A549 (cell line): ENCODE data around the gene UNC13A. TPM values are rescaled to one million over a fixed set of nuclear protein-coding genes. Genes with fewer than 3 reads are reported as not detected.

Experiments used
- ATAC-seq, 2 experiments: fragments of 200-7000 bp in 1 of 2; fragments of >200 bp in 1 of 2; cut with Nextera tagmentation in 1 of 2; cut with Tn5 transposase in 1 of 2; 3 replicates each; pipeline versions ENCODE4 v1.8.0 to v1.9.1; 2018 to 2020; ENCODE audit warnings: mild to moderate bottlenecking in 1 of 2, moderate library complexity in 1 of 2
- CTCF ChIA-PET: fragments of 300-600 bp; sonication (Branson Sonifier 250); formaldehyde crosslinking; extraction: SDS; loops from one replicate; lab custom pipeline; 2021; ENCODE audit warnings: antibody characterized with exemption, inconsistent platforms; lab: Yijun Ruan, JAX
- POLR2A ChIA-PET: fragments of 350-600 bp; formaldehyde crosslinking; extraction: SDS; loops from one replicate; lab custom pipeline; 2021; ENCODE audit warnings: antibody characterized with exemption, inconsistent platforms; lab: Yijun Ruan, JAX
- DNase-seq, 2 experiments: peaks; one replicate each; pipeline versions ENCODE4 v3.0.0 to v3.0.0-alpha.2; 2011 to 2016; ENCODE audit warnings: low read depth in 1 of 2, low spot score in 1 of 2
- FAIRE-seq: peaks from 2 replicates; lab custom pipeline; 2011; peaks lifted over from hg19 to GRCh38; lab: Jason Lieb, UNC
- H3K27ac ChIP-seq, 2 experiments: fragments of >200 bp; sonication (Bioruptor Twin); formaldehyde crosslinking; 3 replicates each; pipeline ENCODE4 v1.5.1; 2016 to 2017
- H3K4me1 ChIP-seq: fragments of >200 bp; sonication (Bioruptor Twin); formaldehyde crosslinking; 3 replicates; pipeline ENCODE4 v1.6.1; 2016
- H3K4me2 ChIP-seq: fragments of >200 bp; sonication (Bioruptor Twin); formaldehyde crosslinking; 3 replicates; pipeline ENCODE4 v1.6.1; 2016
- H3K4me3 ChIP-seq: fragments of >200 bp; sonication (Bioruptor Twin); formaldehyde crosslinking; 3 replicates; pipeline ENCODE4 v1.5.1; 2016
- H3K9me3 ChIP-seq: fragments of >200 bp; sonication (Bioruptor Twin); formaldehyde crosslinking; 3 replicates; pipeline ENCODE4 v1.6.1; 2016
- BHLHE40 ChIP-seq: IDR thresholded peaks from 2 replicates; pipeline ENCODE4 v1.6.1; 2012; ENCODE audit warnings: low read depth, low read length, inconsistent platforms
- CBX2 ChIP-seq: fragments of 200-600 bp; sonication (generic); IDR thresholded peaks from 2 replicates; pipeline ENCODE4 v1.6.1; 2016; ENCODE audit warnings: low read depth, mild to moderate bottlenecking, borderline replicate concordance
- CBX8 ChIP-seq: fragments of 200-600 bp; sonication (generic); IDR thresholded peaks from 2 replicates; pipeline ENCODE4 v1.6.1; 2016
- CHD2 ChIP-seq: fragments of 150-350 bp; IDR thresholded peaks from 2 replicates; pipeline ENCODE4 v1.6.1; 2014; ENCODE audit warnings: low read length; ENCODE audit not compliant: partially characterized antibody
- EHF ChIP-seq: fragments of 250-450 bp; sonication (Bioruptor Pico); IDR thresholded peaks from 2 replicates; pipeline ENCODE4 v1.5.0; 2020; ENCODE audit warnings: mild to moderate bottlenecking
- EHMT2 ChIP-seq: fragments of 200-600 bp; sonication (generic); IDR thresholded peaks from 2 replicates; pipeline ENCODE4 v1.6.1; 2016; ENCODE audit warnings: antibody characterized with exemption, low read depth, mild to moderate bottlenecking, moderate library complexity
- ESRRA ChIP-seq: fragments of 150-350 bp; IDR thresholded peaks from 2 replicates; pipeline ENCODE4 v1.6.1; 2014; ENCODE audit warnings: mild to moderate bottlenecking, low read length, borderline replicate concordance
- FOSL2 ChIP-seq, 2 experiments: fragments of 450-650 bp in 1 of 2; fragments of >200 bp in 1 of 2; sonication (Bioruptor Twin) in 1 of 2; formaldehyde crosslinking; IDR thresholded peaks; 2 replicates each; pipeline versions ENCODE4 v1.5.0 to v1.6.1; 2016 to 2020; ENCODE audit warnings: mild to moderate bottlenecking in 1 of 2, moderate library complexity in 1 of 2
- GATA3 ChIP-seq: IDR thresholded peaks from 2 replicates; pipeline ENCODE4 v1.6.1; 2012; ENCODE audit warnings: borderline replicate concordance
- HDAC2 ChIP-seq: fragments of 200-600 bp; sonication (generic); IDR thresholded peaks from 2 replicates; pipeline ENCODE4 v1.6.1; 2016
- HOXA7 ChIP-seq: fragments of 250-450 bp; sonication (Bioruptor Pico); IDR thresholded peaks from 2 replicates; pipeline ENCODE4 v1.5.0; 2020; ENCODE audit warnings: mild to moderate bottlenecking, moderate library complexity
- HOXB13 ChIP-seq: fragments of 250-450 bp; sonication (Bioruptor Pico); IDR thresholded peaks from 2 replicates; pipeline ENCODE4 v1.5.0; 2020; ENCODE audit warnings: low read depth, mild to moderate bottlenecking, moderate library complexity
- HOXB5 ChIP-seq: fragments of 250-450 bp; sonication (Bioruptor Pico); IDR thresholded peaks from 2 replicates; pipeline ENCODE4 v1.5.0; 2020; ENCODE audit warnings: mild to moderate bottlenecking, moderate library complexity
- KDM1A ChIP-seq: fragments of 200-600 bp; sonication (generic); IDR thresholded peaks from 2 replicates; pipeline ENCODE4 v1.6.1; 2016; ENCODE audit warnings: low read depth, mild to moderate bottlenecking
- NPAS2 ChIP-seq: fragments of 250-450 bp; sonication (Bioruptor Pico); IDR thresholded peaks from 2 replicates; pipeline ENCODE4 v1.8.0; 2022; ENCODE audit warnings: mild to moderate bottlenecking, moderate library complexity, borderline replicate concordance
- NR3C1 ChIP-seq: fragments of >200 bp; sonication (Bioruptor Twin); formaldehyde crosslinking; IDR thresholded peaks from 3 replicates; pipeline ENCODE4 v1.6.1; 2017
- RAD21 ChIP-seq, 2 experiments: fragments of >200 bp in 1 of 2; sonication (Bioruptor Twin) in 1 of 2; formaldehyde crosslinking in 1 of 2; IDR thresholded peaks in 1 of 2; conservative IDR thresholded peaks in 1 of 2; 2 replicates in 1 of 2; 3 replicates in 1 of 2; pipeline ENCODE4 v1.6.1; 2012 to 2018; ENCODE audit warnings: inconsistent platforms in 1 of 2
- RCOR1 ChIP-seq: fragments of 150-350 bp; IDR thresholded peaks from 2 replicates; pipeline ENCODE4 v1.6.1; 2014; ENCODE audit warnings: antibody characterized with exemption, low read length, low read depth
- RFX5 ChIP-seq: fragments of 450-650 bp; IDR thresholded peaks from 2 replicates; pipeline ENCODE4 v1.7.1; 2014; ENCODE audit warnings: antibody characterized with exemption, mild to moderate bottlenecking, moderate library complexity
- SREBF2 ChIP-seq: fragments of 450-650 bp; IDR thresholded peaks from 2 replicates; pipeline ENCODE4 v1.6.1; 2014; ENCODE audit warnings: mild to moderate bottlenecking, moderate library complexity
- TFCP2L1 ChIP-seq: fragments of 250-450 bp; sonication (Bioruptor Pico); IDR thresholded peaks from 2 replicates; pipeline ENCODE4 v1.5.0; 2021; ENCODE audit warnings: mild to moderate bottlenecking
- ZC3H11A ChIP-seq: fragments of 450-650 bp; IDR thresholded peaks from 2 replicates; pipeline ENCODE4 v1.6.1; 2014; ENCODE audit warnings: antibody characterized with exemption, mild to moderate bottlenecking
- WGBS: methylation state at CpG from one replicate; pipeline ENCODE4 v1.1.6; 2017; ENCODE audit errors: missing lambda C conversion rate; 5-methylcytosine and 5-hydroxymethylcytosine counted together
- polyA plus RNA-seq, 4 experiments: library from polyadenylated mRNA; depleted of rRNA in 3 of 4; stranded (reverse); fragments of >200 nt; fragmentation: RNase III in 1 of 4; extraction: RNeasy Plus Mini Kit Qiagen cat#74134 plus additional on column Dnase treatment in 1 of 4; gene quantifications; 2 replicates in 3 of 4; 3 replicates in 1 of 4; pipeline ENCODE4 v1.2.3, GENCODE V29; 2011 to 2017
- TF ChIP-seq, protein P1 (sequence below): fragments of 450-650 bp; IDR thresholded peaks from 2 replicates; pipeline ENCODE4 v1.6.1; 2014; ENCODE audit warnings: antibody characterized with exemption
- TF ChIP-seq, protein P2 (sequence below): IDR thresholded peaks from 2 replicates; pipeline ENCODE4 v1.6.1; 2012
- TF ChIP-seq, protein P3 (sequence below): fragments of >200 bp; sonication (Bioruptor Twin); formaldehyde crosslinking; IDR thresholded peaks from 2 replicates; pipeline ENCODE4 v1.6.1; 2016
- TF ChIP-seq, protein P4 (sequence below): fragments of 250-450 bp; sonication (Bioruptor Pico); IDR thresholded peaks from 2 replicates; pipeline ENCODE4 v1.5.0; 2020; ENCODE audit warnings: low read depth, mild to moderate bottlenecking, moderate library complexity
- TF ChIP-seq, protein P5 (sequence below): fragments of >200 bp; sonication (Bioruptor Twin); formaldehyde crosslinking; IDR thresholded peaks from 3 replicates; pipeline ENCODE4 v1.6.1; 2016

Gene UNC13A
- polyA plus RNA-seq, 2 of the 4 experiments (the other 2 are of a cell fraction): 3.1 to 4.2 TPM

DNA sequence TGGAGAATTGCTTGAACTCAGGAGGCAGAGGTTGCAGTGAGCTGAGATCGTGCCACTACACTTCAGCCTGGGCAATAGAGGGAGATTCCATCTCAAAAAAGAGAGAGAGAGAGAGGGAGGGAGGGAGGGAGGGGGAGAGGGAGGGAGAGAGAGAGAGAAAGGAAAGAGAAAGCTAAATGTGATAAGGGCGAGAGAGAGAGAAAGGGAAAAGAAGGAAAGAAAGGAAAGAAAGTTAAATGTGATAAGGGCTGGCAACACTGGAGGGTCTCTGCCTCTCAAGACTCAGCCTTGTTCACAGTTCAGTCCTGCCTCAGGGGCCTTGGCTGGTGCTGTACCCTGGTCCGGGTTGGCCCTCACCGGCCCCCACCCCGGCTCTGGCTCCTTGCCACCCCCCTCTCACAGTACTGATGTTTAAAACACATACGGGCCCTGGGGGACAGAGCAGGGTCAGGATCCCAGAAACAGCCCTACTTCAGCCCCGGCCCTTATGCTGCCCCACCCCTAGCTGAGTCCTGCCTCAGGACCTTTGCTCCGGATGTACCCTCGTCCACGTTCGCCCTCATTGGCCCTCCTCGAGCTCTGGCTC is 34.6 kb upstream of the UNC13A start:
- no peak for TF ChIP-seq HOXB5 (CRISPR knock-in tag)
- TF ChIP-seq, protein P1, sequence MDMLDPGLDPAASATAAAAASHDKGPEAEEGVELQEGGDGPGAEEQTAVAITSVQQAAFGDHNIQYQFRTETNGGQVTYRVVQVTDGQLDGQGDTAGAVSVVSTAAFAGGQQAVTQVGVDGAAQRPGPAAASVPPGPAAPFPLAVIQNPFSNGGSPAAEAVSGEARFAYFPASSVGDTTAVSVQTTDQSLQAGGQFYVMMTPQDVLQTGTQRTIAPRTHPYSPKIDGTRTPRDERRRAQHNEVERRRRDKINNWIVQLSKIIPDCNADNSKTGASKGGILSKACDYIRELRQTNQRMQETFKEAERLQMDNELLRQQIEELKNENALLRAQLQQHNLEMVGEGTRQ: no peak
- no peak for TF ChIP-seq HOXA7
- no peak for TF ChIP-seq HDAC2
- TF ChIP-seq RAD21 (conservative IDR thresholded peaks at IDR 0.05 in 1 of 2, IDR thresholded peaks at IDR 0.05 in 1 of 2): no peak
- TF ChIP-seq, protein P2, sequence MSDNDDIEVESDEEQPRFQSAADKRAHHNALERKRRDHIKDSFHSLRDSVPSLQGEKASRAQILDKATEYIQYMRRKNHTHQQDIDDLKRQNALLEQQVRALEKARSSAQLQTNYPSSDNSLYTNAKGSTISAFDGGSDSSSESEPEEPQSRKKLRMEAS: no peak
- TF ChIP-seq EHMT2: no peak
- no peak for TF ChIP-seq SREBF2
- no peak for TF ChIP-seq CBX2
- TF ChIP-seq KDM1A: no peak
- no peak for TF ChIP-seq NR3C1
- no peak for TF ChIP-seq CBX8
- no peak for TF ChIP-seq HOXB13 (CRISPR knock-in tag)
- TF ChIP-seq FOSL2 (IDR thresholded peaks at IDR 0.05): no peak
- no peak for TF ChIP-seq FOSL2 (CRISPR knock-in tag; IDR thresholded peaks at IDR 0.05)
- no peak for TF ChIP-seq ESRRA
- no peak for TF ChIP-seq RFX5
- TF ChIP-seq ZC3H11A: no peak
- TF ChIP-seq, protein P3, sequence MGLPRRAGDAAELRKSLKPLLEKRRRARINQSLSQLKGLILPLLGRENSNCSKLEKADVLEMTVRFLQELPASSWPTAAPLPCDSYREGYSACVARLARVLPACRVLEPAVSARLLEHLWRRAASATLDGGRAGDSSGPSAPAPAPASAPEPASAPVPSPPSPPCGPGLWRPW: no peak
- Histone ChIP-seq H3K9me3 (no peaks in the 10 kb centered on the region), H3K4me1 (peaks cover 14% of the 10 kb centered on the region), H3K4me3 (no peak overlapping the region), H3K4me2 (no peak overlapping the region), H3K27ac (no peak overlapping the region)
- DNase-seq (no peak), ATAC-seq (no peak), FAIRE-seq (no peak)
- WGBS: 81% methylated on average over 5 of the region's 12 CpGs
- POLR2A ChIA-PET: no interaction called here
- CTCF ChIA-PET: interaction anchor here (0.7 to 1.5 kb wide), 2 partner anchors 45 to 117 kb away, joined by 3 read pairs; no protein-coding TSS in a partner anchor

DNA sequence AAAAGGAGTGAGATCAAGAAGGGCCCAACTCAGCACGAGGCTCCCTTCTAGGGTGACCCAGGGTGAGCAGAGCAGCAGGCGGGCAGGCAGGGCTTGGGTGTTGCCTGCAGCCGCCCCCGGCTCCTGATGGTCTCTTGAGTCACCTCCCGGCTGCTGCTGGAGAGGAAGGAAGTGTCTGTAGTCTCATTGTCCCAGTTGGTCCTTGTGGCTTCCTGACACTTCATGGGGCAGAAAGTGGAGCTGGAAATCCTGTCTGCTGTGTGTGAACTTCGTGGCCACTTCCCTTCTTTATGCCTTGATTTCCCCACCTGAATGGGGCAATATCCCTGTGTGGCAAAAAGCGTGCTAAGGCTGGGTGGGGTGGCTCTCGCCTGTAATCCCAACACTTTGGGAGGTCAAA is 33.7 kb upstream of the UNC13A start:
- WGBS: 85% methylated on average over 5 of the region's 8 CpGs
- FAIRE-seq (no peak), ATAC-seq (no peak), DNase-seq (no peak)
- Histone ChIP-seq H3K4me1 (peaks cover 14% of the 10 kb centered on the region), H3K4me2 (no peak overlapping the region), H3K27ac (0 out of 6 replicates have a peak overlapping the region, but pooled peaks of 1 of the 2 experiments have one; percentile 13), H3K4me3 (no peak overlapping the region), H3K9me3 (no peaks in the 10 kb centered on the region)
- POLR2A ChIA-PET: no interaction called here
- TF ChIP-seq EHF (CRISPR knock-in tag) (no peak), CHD2 (no peak), GATA3 (no peak)
- TF ChIP-seq, protein P4, sequence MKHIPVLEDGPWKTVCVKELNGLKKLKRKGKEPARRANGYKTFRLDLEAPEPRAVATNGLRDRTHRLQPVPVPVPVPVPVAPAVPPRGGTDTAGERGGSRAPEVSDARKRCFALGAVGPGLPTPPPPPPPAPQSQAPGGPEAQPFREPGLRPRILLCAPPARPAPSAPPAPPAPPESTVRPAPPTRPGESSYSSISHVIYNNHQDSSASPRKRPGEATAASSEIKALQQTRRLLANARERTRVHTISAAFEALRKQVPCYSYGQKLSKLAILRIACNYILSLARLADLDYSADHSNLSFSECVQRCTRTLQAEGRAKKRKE (CRISPR knock-in tag): no peak
- TF ChIP-seq, all 56 proteins: peak for 0
- CTCF ChIA-PET: interaction anchor here (0.7 to 1.5 kb wide), 2 partner anchors 44 to 116 kb away, joined by 3 read pairs; no protein-coding TSS in a partner anchor

DNA sequence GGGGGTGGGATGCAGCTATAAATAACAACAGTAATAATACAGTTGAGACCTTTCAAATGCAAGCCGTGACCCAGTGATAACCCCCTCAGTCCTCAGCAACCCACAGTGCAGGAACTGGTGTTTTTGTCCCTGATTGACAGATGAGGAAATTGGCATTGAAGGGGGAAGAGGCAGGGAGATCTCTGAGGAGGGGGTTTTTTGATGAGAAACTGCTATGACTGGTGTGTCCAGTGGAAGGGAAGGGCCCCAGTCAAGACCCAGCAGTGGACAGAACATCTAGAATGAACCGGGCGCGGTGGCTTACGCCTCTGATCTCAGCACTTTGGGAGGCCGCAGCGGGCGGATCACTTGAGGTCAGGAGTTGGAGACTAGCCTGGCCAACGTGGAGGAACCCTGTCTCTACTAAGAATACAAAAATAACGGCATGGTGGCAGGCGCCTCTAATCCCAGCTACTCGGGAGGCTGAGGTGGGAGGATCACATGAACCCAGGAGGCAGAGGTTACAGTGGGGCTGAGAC is 33.0 kb upstream of the UNC13A start:
- WGBS: 83% methylated on average over 12 of the region's 12 CpGs
- Histone ChIP-seq H3K4me1 (peaks cover 14% of the 10 kb centered on the region), H3K4me2 (peak overlapping the region; percentile 97), H3K4me3 (no peak overlapping the region), H3K27ac (peak overlapping the region in 1 of 2 experiments; percentile 100; a peak in 1 of 6 replicates), H3K9me3 (no peaks in the 10 kb centered on the region)
- no peak for ATAC-seq
- FAIRE-seq: no peak
- no peak for TF ChIP-seq TFCP2L1 (CRISPR knock-in tag)
- TF ChIP-seq, protein P1: no peak
- no peak for TF ChIP-seq NR3C1
- no peak for TF ChIP-seq EHF (CRISPR knock-in tag)
- no peak for TF ChIP-seq ESRRA
- TF ChIP-seq EHMT2: no peak
- TF ChIP-seq RCOR1: no peak
- TF ChIP-seq, protein P5, sequence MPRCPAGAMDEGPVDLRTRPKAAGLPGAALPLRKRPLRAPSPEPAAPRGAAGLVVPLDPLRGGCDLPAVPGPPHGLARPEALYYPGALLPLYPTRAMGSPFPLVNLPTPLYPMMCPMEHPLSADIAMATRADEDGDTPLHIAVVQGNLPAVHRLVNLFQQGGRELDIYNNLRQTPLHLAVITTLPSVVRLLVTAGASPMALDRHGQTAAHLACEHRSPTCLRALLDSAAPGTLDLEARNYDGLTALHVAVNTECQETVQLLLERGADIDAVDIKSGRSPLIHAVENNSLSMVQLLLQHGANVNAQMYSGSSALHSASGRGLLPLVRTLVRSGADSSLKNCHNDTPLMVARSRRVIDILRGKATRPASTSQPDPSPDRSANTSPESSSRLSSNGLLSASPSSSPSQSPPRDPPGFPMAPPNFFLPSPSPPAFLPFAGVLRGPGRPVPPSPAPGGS: no peak
- TF ChIP-seq HDAC2: no peak
- TF ChIP-seq, protein P2: no peak
- no peak for TF ChIP-seq BHLHE40
- no peak for TF ChIP-seq NPAS2 (CRISPR knock-in tag)
- ChIA-PET CTCF (interaction anchor here (0.9 to 1.5 kb wide), 2 partner anchors 38 to 115 kb away, joined by 3 read pairs; no protein-coding TSS in a partner anchor), POLR2A (no interaction called here)
- no peak for DNase-seq
